RWPE2 (cell line): ENCODE data around the gene TRMT10B.

Experiments
- ATAC-seq: fragments of 200-7000 bp; cut with Tn5 transposase; 3 replicates; pipeline ENCODE4 v1.9.1; 2021; ENCODE audit warnings: low read depth
- DNase-seq: peaks from one replicate; pipeline ENCODE4 v3.0.0-alpha.2; 2020; ENCODE audit warnings: low spot score
- H3K27ac ChIP-seq: fragments of 450-650 bp; 2 replicates; pipeline ENCODE4 v1.5.1; 2017; ENCODE audit warnings: mild to moderate bottlenecking; ENCODE audit not compliant: poor library complexity, severe bottlenecking
- H3K27me3 ChIP-seq: fragments of 250-450 bp; sonication (Bioruptor Pico); 2 replicates; pipeline ENCODE4 v1.5.1; 2021; ENCODE audit warnings: mild to moderate bottlenecking, moderate library complexity; ENCODE audit not compliant: insufficient read depth, poor library complexity, severe bottlenecking
- H3K36me3 ChIP-seq: fragments of 250-450 bp; sonication (Bioruptor Pico); 2 replicates; pipeline ENCODE4 v1.5.1; 2020; ENCODE audit warnings: low read depth, mild to moderate bottlenecking, moderate library complexity
- H3K4me1 ChIP-seq: fragments of 250-450 bp; sonication (Bioruptor Pico); 2 replicates; pipeline ENCODE4 v1.5.1; 2021; ENCODE audit warnings: mild to moderate bottlenecking, moderate library complexity; ENCODE audit not compliant: insufficient read depth, poor library complexity, severe bottlenecking
- H3K4me3 ChIP-seq: fragments of 250-450 bp; sonication (Bioruptor Pico); 2 replicates; pipeline ENCODE4 v1.5.1; 2021; ENCODE audit warnings: mild to moderate bottlenecking, moderate library complexity; ENCODE audit not compliant: severe bottlenecking
- H3K9me3 ChIP-seq: fragments of 250-450 bp; sonication (Bioruptor Pico); 2 replicates; pipeline ENCODE4 v1.5.1; 2021; ENCODE audit warnings: mild to moderate bottlenecking, moderate library complexity; ENCODE audit not compliant: severe bottlenecking
- TF ChIP-seq, protein P1 (sequence below): fragments of 450-650 bp; IDR thresholded peaks from one replicate; pipeline ENCODE4 v1.5.1; 2017; ENCODE audit warnings: mild to moderate bottlenecking, moderate library complexity; ENCODE audit not compliant: poor library complexity, severe bottlenecking

Gene TRMT10B

DNA sequence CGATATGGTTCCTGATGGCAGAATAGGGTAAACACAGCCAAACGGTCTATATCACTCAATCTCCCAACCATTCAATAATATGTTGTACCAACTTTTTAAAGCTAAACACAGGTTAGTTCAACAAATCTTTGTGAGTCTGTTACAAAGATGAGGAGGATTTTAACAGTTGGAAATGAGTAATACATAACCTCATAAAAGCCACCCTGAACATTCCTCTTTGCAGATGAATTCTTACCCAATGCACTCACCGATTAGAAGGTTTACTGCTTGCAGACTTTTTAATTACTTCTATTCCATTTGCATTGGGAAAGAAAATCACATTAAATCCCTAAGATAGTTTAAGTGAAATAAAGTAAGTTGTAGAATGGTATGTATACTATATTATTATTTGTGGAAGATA, 23.3 kb upstream of the TRMT10B start:
- Histone ChIP-seq H3K36me3 (no peaks in the 10 kb centered on the region), H3K27ac (peak overlapping the region; percentile 62), H3K9me3 (no peaks in the 10 kb centered on the region), H3K27me3 (no peaks in the 10 kb centered on the region), H3K4me3 (no peak overlapping the region), H3K4me1 (peaks cover 17% of the 10 kb centered on the region)
- DNase-seq (no peak), ATAC-seq (peak; percentile 65)
- TF ChIP-seq, protein P1, sequence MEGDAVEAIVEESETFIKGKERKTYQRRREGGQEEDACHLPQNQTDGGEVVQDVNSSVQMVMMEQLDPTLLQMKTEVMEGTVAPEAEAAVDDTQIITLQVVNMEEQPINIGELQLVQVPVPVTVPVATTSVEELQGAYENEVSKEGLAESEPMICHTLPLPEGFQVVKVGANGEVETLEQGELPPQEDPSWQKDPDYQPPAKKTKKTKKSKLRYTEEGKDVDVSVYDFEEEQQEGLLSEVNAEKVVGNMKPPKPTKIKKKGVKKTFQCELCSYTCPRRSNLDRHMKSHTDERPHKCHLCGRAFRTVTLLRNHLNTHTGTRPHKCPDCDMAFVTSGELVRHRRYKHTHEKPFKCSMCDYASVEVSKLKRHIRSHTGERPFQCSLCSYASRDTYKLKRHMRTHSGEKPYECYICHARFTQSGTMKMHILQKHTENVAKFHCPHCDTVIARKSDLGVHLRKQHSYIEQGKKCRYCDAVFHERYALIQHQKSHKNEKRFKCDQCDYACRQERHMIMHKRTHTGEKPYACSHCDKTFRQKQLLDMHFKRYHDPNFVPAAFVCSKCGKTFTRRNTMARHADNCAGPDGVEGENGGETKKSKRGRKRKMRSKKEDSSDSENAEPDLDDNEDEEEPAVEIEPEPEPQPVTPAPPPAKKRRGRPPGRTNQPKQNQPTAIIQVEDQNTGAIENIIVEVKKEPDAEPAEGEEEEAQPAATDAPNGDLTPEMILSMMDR: no peak

DNA sequence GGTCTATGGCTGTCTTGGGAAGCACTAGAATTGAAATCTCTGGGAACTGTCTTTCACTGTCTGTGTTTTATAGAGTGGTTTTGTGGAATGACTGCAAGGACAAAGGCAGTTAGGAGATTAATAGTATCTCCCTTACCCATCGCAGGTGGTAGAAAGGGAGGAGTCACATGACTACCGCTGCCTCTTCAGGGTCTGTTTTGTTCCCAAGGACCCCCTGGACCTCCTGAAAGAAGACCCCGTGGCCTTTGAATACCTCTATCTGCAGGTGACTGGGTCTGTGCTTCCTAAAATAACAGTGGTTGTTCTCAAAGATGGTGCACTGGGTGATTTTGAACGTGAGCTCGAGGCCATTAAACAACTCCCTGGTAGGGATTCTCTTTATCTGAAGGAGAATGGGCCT, 22.8 kb upstream of the TRMT10B start:
- Histone ChIP-seq H3K4me1 (peaks cover 17% of the 10 kb centered on the region), H3K4me3 (no peak overlapping the region), H3K27me3 (no peaks in the 10 kb centered on the region), H3K36me3 (no peaks in the 10 kb centered on the region), H3K27ac (peak overlapping the region; percentile 62), H3K9me3 (no peaks in the 10 kb centered on the region)
- no peak for ATAC-seq
- TF ChIP-seq, protein P1: no peak
- no peak for DNase-seq

DNA sequence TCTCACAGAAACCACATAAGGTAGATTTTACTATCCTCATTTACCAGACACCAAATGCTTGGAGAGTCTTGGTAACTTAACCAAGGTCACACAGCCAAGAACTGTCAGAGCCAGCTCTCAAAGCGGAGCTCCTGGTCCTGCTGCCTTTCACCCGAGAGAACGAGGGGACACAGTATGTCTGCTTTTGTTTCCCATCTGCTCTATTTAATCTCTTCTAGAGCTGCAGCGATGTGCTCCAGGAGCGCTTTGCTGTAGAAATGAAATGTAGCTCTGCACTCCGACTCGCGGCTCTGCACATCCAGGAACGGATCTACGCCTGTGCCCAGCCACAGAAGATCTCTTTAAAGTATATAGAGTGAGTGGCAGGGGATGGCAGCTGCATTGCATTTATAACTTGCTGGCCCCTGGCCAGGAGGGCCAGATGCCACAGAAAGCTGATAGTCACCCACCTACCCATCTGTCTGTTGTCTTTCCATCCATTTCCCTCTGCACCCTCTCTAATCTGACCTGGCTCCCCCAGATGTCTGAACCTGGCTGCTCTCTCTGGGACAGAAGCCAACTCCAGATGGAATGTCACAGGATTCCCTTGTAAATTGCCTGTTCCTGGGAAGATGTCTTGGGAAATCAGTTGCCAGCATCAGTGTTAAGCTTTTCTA, 21.4 kb upstream of the TRMT10B start:
- Histone ChIP-seq H3K4me1 (peaks cover 17% of the 10 kb centered on the region), H3K27me3 (no peaks in the 10 kb centered on the region), H3K36me3 (no peaks in the 10 kb centered on the region), H3K4me3 (no peak overlapping the region), H3K27ac (no peak overlapping the region), H3K9me3 (no peaks in the 10 kb centered on the region)
- TF ChIP-seq, protein P1: no peak
- ATAC-seq (no peak), DNase-seq (no peak)

DNA sequence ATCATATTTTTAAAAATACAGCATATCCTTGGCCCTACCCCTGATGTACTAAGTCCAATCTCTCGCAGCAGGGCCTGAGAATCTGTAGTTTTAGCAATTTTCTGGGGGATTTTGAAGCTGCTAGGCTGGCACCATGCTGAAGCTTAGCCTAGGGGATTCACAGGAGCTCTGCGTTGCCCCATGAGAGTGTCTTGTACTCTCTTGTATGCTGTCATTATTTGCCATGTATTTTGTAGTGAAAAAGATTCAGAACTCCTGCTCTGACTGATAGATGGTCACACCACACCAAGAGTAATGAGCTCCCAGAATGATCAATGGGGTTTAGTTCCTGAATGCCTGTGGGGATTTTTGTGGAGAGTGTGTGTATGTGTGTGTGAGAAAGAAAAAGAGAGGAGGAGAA, 20.7 kb upstream of the TRMT10B start:
- Histone ChIP-seq H3K9me3 (no peaks in the 10 kb centered on the region), H3K4me3 (no peak overlapping the region), H3K27me3 (no peaks in the 10 kb centered on the region), H3K36me3 (no peaks in the 10 kb centered on the region), H3K4me1 (peaks cover 17% of the 10 kb centered on the region), H3K27ac (no peak overlapping the region)
- DNase-seq: no peak
- TF ChIP-seq, protein P1: no peak
- ATAC-seq: no peak

DNA sequence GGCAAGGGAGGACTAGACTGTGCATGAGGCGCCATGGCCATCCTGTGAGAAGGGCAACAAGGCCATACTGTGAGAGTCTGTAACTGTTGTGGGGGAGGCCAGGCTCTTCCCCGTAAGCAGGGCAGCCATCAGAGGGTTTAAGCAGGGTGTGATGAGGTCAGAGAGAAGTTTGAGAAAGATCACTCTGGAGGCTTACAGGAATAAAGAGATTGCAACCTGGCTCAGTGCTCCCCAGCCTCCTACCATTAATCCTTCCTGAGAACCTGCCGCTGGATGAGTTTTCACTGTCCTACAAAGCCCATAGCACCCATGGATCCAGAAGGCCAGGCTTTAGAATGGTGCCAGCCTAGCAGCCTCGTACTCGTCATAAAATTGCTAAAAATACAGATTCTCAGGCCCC, 14.4 kb upstream of the TRMT10B start:
- Histone ChIP-seq H3K27me3 (no peaks in the 10 kb centered on the region), H3K36me3 (no peaks in the 10 kb centered on the region), H3K4me1 (no peaks in the 10 kb centered on the region), H3K27ac (no peak overlapping the region), H3K9me3 (no peaks in the 10 kb centered on the region), H3K4me3 (no peak overlapping the region)
- TF ChIP-seq, protein P1: no peak
- DNase-seq: no peak
- ATAC-seq: no peak
